ENCODE data around the gene NUDT5. TPM values are rescaled to one million over a fixed set of nuclear protein-coding genes. Genes with fewer than 3 reads are reported as not detected.

NUDT5 gene
- total and polyA plus RNA-seq, 2 of the 8 experiments (the other 6 are each of a cell fraction or from before 2014, with no cell fraction given): 130 to 134 TPM

- no peak for TF ChIP-seq CTBP2 (IDR thresholded peaks at IDR 0.05; ENCODE audit: borderline replicate concordance, insufficient read depth, insufficient read length, low read length)
- TF ChIP-seq CHD1 (IDR thresholded peaks at IDR 0.05; ENCODE audit: low read depth, low read length): no peak
- TF ChIP-seq RXRA (IDR thresholded peaks at IDR 0.05; ENCODE audit: insufficient read depth, low read depth, low read length): no peak
- TF ChIP-seq POU5F1 (IDR thresholded peaks at IDR 0.05; ENCODE audit: low read depth, low read length): no peak
- no peak for TF ChIP-seq ATF3 (IDR thresholded peaks at IDR 0.05; ENCODE audit: insufficient read depth, low read depth, low read length)
These were observed 2.5 kb upstream of the NUDT5 start (continued) for GRCh38 chr10:12198156-12198555.

All from H1 (cell line).